D721Med (cell line): ENCODE data around the gene ADAT3.

Experiments
- DNase-seq: peaks from one replicate; pipeline ENCODE4 v3.0.0; 2011; ENCODE audit warnings: low spot score; ENCODE audit not compliant: insufficient read length
- FAIRE-seq: peaks from 2 replicates; lab custom pipeline; 2011; peaks lifted over from hg19 to GRCh38; lab: Jason Lieb, UNC
- TF ChIP-seq, protein P1 (sequence below): IDR thresholded peaks from 2 replicates; pipeline ENCODE4 v1.5.1; 2012; ENCODE audit warnings: mild to moderate bottlenecking, control low read depth; ENCODE audit not compliant: insufficient read depth; ENCODE audit errors: missing control alignments

ADAT3 gene

DNA sequence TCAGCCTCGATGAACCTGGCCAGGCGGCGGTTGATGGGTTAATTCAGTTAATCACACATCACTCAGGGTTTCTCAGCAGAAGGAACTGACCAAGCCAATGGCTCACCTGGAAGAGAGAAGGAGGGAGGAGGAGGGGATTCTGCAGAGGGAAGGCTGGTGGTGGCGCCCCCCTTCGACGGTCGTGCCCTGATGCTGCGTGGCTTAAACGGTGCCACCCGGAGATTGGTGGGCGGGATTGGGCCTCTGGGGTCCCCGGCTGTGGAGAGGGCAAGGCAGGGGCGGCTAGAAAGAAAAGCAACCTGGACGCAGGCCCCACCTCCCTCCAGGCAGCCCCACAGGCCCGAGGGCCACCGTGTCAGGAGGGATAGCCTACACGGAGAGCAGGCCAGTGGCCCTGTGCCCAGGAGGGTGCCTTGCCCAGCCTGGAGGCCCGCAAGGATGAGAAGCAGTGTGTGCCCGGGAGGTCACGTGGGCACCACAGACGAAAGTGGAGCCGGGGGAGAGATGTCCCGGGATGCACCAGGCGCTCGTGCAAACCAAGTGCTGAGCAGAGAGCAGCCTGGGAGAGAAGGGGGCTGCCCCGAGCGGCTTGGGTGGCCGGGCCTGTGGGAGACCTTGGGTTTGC, 51.8 kb downstream of the ADAT3 start:
- FAIRE-seq, result no peak
- TF ChIP-seq, protein P1, sequence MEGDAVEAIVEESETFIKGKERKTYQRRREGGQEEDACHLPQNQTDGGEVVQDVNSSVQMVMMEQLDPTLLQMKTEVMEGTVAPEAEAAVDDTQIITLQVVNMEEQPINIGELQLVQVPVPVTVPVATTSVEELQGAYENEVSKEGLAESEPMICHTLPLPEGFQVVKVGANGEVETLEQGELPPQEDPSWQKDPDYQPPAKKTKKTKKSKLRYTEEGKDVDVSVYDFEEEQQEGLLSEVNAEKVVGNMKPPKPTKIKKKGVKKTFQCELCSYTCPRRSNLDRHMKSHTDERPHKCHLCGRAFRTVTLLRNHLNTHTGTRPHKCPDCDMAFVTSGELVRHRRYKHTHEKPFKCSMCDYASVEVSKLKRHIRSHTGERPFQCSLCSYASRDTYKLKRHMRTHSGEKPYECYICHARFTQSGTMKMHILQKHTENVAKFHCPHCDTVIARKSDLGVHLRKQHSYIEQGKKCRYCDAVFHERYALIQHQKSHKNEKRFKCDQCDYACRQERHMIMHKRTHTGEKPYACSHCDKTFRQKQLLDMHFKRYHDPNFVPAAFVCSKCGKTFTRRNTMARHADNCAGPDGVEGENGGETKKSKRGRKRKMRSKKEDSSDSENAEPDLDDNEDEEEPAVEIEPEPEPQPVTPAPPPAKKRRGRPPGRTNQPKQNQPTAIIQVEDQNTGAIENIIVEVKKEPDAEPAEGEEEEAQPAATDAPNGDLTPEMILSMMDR, result no peak
- DNase-seq, result no peak

DNA sequence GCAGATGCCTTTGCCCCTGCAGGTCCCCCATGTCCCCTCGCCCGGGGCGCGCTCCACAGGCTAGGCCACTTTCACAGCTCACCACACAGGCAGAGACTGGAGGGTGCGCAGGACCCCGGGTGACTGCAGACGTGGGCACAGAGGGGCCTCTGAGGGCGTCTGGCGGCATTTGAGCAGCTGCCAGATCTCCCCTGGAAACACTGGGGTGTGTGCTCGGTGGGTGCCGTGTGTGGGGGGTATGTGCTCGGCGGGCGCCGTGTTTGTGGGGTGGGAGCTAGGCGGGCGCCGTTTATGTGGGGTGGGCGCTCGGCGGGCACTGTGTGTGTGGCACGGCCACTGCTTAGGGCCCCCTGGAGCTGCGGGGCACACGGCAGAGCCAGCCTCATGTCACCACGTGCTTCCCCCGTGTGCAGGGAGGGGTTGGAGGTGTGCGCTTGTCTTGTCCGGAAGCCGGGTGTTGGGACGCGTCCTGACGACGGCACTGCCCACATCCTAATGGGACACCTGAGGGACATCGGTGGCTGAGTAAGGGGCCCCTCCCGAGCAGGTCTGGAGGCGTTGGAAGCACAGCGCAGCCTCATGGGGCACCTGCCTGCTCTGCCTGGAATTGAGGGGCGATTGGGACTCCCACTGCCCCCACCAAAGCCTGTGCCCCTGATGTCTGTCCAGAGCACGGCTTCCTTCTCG, 52.5 kb downstream of the ADAT3 start:
- FAIRE-seq, result no peak
- TF ChIP-seq, protein P1, result no peak
- DNase-seq, result no peak

DNA sequence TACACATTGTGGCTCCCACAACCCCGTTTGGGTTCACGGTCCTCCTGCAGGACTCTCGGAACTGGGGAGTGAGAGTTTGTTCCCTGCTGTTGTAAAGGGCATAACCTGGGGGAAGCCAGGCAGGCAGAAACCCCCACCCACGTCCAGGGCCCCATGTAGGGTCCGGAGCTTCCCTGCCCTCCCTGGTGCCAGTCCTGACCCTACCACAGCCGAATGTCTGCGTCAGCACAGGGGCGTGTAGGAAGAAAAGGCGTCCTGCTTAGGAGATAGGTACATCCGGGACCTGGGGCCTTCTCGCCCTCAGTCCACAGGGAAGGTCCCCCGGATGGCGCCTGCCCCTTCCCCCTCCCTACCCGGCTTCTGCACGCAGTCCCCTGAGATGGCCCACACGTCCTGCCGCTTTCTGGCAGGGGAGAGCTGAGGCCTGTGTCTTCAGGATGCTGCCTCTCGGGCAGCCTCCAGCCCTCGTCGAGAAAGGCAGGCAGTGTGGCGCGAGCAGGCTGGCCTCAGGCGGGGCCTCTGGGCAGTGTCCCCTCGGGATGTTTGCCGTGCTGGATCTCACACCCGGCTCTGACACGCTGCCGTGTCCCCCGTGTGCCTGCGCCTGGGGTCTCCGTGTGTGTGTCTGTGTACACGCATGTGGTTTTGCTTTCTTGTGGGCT, 54.9 kb downstream of the ADAT3 start:
- TF ChIP-seq, protein P1, result no peak
- DNase-seq (no peak), FAIRE-seq (no peak)

DNA sequence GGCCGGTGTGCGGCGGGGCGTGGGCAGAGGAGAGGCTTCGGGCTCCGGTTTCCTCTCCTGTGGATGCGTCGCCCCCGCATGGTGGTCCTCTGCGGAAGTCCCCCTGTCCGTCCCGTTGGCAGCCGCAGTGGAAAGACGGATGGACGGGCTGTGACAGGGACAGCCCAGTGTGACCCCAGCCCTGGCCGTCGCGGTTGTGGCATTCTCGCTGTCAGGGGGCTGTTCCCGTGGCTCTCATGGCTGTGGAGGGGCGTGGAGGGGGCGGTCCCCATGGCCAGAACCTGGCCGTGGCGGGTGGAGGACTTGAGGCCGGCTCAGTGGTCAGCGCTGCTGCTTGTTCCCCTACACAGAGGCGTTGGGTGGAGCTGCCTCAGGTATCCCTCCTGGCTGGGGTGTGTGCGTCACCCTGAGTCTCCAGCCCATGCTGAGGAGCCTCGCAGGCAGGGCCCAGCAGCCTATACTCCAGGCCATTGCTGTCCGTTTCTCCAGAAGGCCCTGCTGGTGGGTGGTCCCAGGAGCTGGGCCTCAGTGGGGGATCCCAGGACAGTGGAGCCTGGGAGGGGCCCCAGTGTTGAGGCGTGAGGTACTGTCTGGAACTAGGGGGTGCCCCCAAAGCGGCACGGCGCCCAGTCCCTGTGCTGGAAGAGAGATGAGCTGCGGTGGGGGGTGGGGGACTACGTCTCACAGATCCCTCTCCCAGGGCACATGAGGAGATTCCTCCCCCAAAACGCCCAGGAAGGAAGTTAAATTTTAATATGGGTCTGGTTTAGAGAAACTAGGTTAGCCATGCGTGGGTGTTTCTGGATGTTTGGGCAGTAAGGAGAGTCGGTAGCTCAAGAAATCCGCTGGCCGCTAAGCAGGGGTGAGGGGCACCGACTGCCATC, 56.0 kb downstream of the ADAT3 start:
- no peak for FAIRE-seq
- TF ChIP-seq, protein P1, result no peak
- no peak for DNase-seq

DNA sequence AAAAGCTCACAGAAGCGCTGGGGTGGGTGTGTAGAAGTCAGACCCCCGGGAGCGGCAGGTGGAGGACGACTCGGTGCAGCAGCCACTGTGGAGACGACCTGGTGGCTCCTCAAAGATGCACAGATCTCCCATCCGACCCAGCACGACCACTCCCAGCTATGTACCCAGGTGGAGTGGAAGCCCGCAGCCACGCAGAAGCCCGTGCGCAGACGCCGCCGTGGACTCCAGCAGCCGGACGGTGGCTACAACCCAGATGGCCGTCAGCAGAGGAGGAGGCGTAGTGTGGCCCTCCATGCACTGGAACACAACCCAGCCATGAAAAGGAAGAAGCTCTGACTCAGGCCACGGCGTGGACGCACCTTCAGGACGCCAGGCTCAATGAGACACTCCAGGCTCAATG, 57.5 kb downstream of the ADAT3 start:
- TF ChIP-seq, protein P1, result no peak
- DNase-seq, result no peak
- no peak for FAIRE-seq
